Stomach (tissue), 9 donors: ENCODE data around the gene TCTN2. TPM values are rescaled to one million over a fixed set of nuclear protein-coding genes. Genes with fewer than 3 reads are reported as not detected.

Experiments
- DNase-seq, 2 donors: peaks; one replicate each; pipeline versions ENCODE4 v3.0.0 to v3.0.0-alpha.2; 2013 to 2019
- H3K27ac ChIP-seq, 5 donors: fragments of 200-600 bp in 4 of 5; sonication (generic) in 4 of 5; one replicate each; pipeline ENCODE4 v1.5.1; 2013 to 2019; ENCODE audit warnings: mild to moderate bottlenecking in 1 of 5, moderate library complexity in 1 of 5
- H3K27me3 ChIP-seq, 3 donors: fragments of 200-600 bp; sonication (generic); one replicate each; pipeline ENCODE4 v1.5.1; 2017 to 2019; ENCODE audit warnings: mixed run types in 1 of 3
- H3K36me3 ChIP-seq, 4 donors: fragments of 200-600 bp; sonication (generic); 1 replicate in 3 of 4; 2 replicates in 1 of 4; pipeline ENCODE4 v1.5.1; 2016 to 2019
- H3K4me1 ChIP-seq, 4 donors: fragments of 200-600 bp; sonication (generic); one replicate each; pipeline ENCODE4 v1.5.1; 2016 to 2019
- H3K4me3 ChIP-seq, 4 donors: fragments of 200-600 bp; sonication (generic) in 3 of 4; one replicate each; pipeline ENCODE4 v1.5.1; 2016 to 2019; ENCODE audit warnings: mild to moderate bottlenecking in 1 of 4
- H3K9me3 ChIP-seq, 4 donors: fragments of 200-600 bp; sonication (generic); one replicate each; pipeline ENCODE4 v1.5.1; 2016 to 2019
- EP300 ChIP-seq: sonication (generic); formaldehyde crosslinking; IDR thresholded peaks from one replicate; pipeline ENCODE4 v1.6.1; 2017; ENCODE audit warnings: antibody characterized with exemption
- POLR2A ChIP-seq, 4 donors: fragments of 450-650 bp; IDR thresholded peaks; one replicate each; pipeline ENCODE4 v1.6.1; 2016; ENCODE audit warnings: antibody characterized with exemption in 4 of 4, control low read depth in 2 of 4, mild to moderate bottlenecking in 1 of 4, moderate library complexity in 1 of 4
- POLR2AphosphoS5 ChIP-seq, 3 donors: sonication (generic); formaldehyde crosslinking; IDR thresholded peaks; one replicate each; pipeline ENCODE4 v1.6.1; 2016; ENCODE audit warnings: antibody characterized with exemption in 3 of 3
- WGBS, 5 donors: extraction: QIAGEN DNeasy Blood & Tissue Kit in 3 of 5; methylation state at CpG; one replicate each; pipeline versions ENCODE4 v1.1.5 to v1.1.7; 2013 to 2018; 5-methylcytosine and 5-hydroxymethylcytosine counted together
- intact Hi-C: fragments of 100-400 bp; cut with DNase I; formaldehyde crosslinking; loops from one replicate; pipeline ENCODE4 v1.15.1; 2023; ENCODE audit warnings: low total_unique reads
- polyA plus RNA-seq, 3 donors: library from polyadenylated mRNA; stranded (reverse); fragments of 200-250 nt; gene quantifications; one replicate each; pipeline ENCODE4 v1.2.3, GENCODE V29; 2013
- total RNA-seq, 5 donors: library from RNA; depleted of rRNA; stranded (reverse); fragments of >200 nt; gene quantifications; one replicate each; pipeline versions ENCODE4 v1.1.0 to v1.2.3, GENCODE V29; 2014 to 2016
- TF ChIP-seq, protein P1 (sequence below), 7 experiments: fragments of 450-650 bp in 4 of 7; fragments of 200-600 bp in 3 of 7; sonication (generic) in 3 of 7; IDR thresholded peaks; one replicate each; pipeline ENCODE4 v1.5.1; 2016 to 2019; ENCODE audit warnings: antibody characterized with exemption in 7 of 7, control low read depth in 2 of 7, mild to moderate bottlenecking in 1 of 7
- donor health status: healthy with polysubstance abuse.
- donor health status: Bipolar disorder and iron deficiency.
- donor health status: healthy.

Gene TCTN2
- total and polyA plus RNA-seq, 8 donors: 1.2 to 24.1 (median 6.0) TPM

DNA sequence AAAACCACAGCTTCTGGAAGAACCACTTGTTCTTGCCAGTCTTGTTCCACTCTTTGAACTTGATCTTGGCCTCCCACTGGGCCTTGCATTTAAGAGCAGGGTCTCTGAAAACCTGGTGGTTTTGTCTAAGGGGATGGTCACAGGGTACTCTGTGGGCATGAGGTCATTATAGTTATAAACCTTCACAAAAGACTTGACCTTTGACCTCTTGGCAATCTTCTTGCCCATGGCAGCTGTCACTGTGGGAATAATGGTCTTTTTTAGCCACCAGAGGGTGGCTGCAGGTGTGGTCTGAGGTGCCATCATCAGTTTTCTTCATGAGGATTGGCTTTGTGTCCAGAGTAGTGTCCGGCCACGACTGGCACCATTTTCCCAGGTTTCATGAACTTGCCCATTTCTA, 50.3 kb downstream of the TCTN2 start:
- H3K4me1 ChIP-seq: peaks cover 11 to 24% (median 13%) of the 10 kb centered on the region in 4 donors
- no peaks in the 10 kb centered on the region for H3K9me3 ChIP-seq
- WGBS, 5 donors: 90 to 100% (median 95%) methylated on average over 2 of the region's 2 CpGs
- DNase-seq: peak in 1 of 2 donors; percentile 20
- intact Hi-C loops: no loop called here
- H3K27ac ChIP-seq: no peak overlapping the region
- no peaks in the 10 kb centered on the region for H3K27me3 ChIP-seq
- no peak overlapping the region for H3K4me3 ChIP-seq
- H3K36me3 ChIP-seq: peaks cover 21 to 71% (median 66%) of the 10 kb centered on the region in 4 donors
- TF ChIP-seq, protein P1, sequence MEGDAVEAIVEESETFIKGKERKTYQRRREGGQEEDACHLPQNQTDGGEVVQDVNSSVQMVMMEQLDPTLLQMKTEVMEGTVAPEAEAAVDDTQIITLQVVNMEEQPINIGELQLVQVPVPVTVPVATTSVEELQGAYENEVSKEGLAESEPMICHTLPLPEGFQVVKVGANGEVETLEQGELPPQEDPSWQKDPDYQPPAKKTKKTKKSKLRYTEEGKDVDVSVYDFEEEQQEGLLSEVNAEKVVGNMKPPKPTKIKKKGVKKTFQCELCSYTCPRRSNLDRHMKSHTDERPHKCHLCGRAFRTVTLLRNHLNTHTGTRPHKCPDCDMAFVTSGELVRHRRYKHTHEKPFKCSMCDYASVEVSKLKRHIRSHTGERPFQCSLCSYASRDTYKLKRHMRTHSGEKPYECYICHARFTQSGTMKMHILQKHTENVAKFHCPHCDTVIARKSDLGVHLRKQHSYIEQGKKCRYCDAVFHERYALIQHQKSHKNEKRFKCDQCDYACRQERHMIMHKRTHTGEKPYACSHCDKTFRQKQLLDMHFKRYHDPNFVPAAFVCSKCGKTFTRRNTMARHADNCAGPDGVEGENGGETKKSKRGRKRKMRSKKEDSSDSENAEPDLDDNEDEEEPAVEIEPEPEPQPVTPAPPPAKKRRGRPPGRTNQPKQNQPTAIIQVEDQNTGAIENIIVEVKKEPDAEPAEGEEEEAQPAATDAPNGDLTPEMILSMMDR (IDR thresholded peaks at IDR 0.05): no peak
- TF ChIP-seq EP300 (no peak), POLR2AphosphoS5 (IDR thresholded peaks at IDR 0.05) (no peak), POLR2A (IDR thresholded peaks at IDR 0.05) (no peak)

DNA sequence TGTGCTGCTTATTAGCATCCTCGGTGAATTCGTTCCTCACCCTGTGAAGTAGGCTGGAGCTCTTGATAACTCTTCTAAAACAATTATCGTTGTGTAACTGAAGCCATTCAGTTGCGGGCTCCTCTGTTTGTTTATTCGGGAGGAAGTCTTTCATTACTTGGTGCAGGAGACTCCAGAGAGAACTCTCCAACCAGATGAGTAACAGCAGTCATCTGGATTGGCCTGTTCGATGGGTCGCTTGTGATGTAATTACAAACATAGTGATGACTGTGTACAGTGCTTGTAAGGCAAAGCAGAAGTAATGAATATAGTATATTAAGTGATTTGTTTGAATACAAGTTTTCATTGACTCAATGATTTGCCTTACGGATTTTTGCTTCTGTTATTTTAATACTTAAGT, 52.1 kb downstream of the TCTN2 start:
- Histone ChIP-seq H3K36me3 (peaks cover 36 to 88% (median 84%) of the 10 kb centered on the region in 4 donors), H3K27me3 (no peaks in the 10 kb centered on the region), H3K9me3 (no peaks in the 10 kb centered on the region), H3K4me1 (peaks cover 11 to 24% (median 13%) of the 10 kb centered on the region in 4 donors), H3K27ac (no peak overlapping the region), H3K4me3 (no peak overlapping the region)
- TF ChIP-seq, protein P1 (IDR thresholded peaks at IDR 0.05): no peak
- no peak for TF ChIP-seq EP300
- no peak for TF ChIP-seq POLR2AphosphoS5 (IDR thresholded peaks at IDR 0.05)
- no peak for TF ChIP-seq POLR2A (IDR thresholded peaks at IDR 0.05)
- WGBS, 5 donors: 79 to 90% (median 83%) methylated on average over 8 of the region's 8 CpGs
- DNase-seq: no peak
- intact Hi-C loops: no loop called here

DNA sequence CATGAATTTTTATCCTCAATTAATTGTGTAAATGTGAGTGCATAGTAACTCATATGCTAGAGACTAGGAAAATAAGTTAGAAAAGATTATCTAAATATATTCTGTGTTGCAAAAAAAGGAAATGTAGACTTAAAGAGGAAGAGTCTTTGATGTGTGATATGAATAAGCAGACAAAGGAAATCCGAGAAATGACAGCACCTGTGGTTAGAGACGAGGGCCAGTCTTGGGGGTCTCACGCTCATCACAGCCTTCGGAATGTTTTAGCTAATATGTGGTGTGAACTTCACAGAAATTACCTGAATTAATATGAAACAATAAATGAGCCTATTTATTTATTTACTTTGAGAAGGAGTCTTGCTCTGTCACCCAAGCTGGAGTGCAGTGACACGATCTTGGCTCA, 52.9 kb downstream of the TCTN2 start:
- WGBS, 5 donors: 72 to 87% (median 86%) methylated on average over 5 of the region's 5 CpGs
- peaks cover 38 to 96% (median 91%) of the 10 kb centered on the region in 4 donors for H3K36me3 ChIP-seq
- DNase-seq: no peak
- no peaks in the 10 kb centered on the region for H3K9me3 ChIP-seq
- peaks cover 11 to 24% (median 13%) of the 10 kb centered on the region in 4 donors for H3K4me1 ChIP-seq
- H3K4me3 ChIP-seq: no peak overlapping the region
- no peak overlapping the region for H3K27ac ChIP-seq
- intact Hi-C loops: no loop called here
- TF ChIP-seq, protein P1 (IDR thresholded peaks at IDR 0.05): no peak
- TF ChIP-seq POLR2A (IDR thresholded peaks at IDR 0.05): no peak
- TF ChIP-seq POLR2AphosphoS5 (IDR thresholded peaks at IDR 0.05): no peak
- no peak for TF ChIP-seq EP300
- H3K27me3 ChIP-seq: no peaks in the 10 kb centered on the region

DNA sequence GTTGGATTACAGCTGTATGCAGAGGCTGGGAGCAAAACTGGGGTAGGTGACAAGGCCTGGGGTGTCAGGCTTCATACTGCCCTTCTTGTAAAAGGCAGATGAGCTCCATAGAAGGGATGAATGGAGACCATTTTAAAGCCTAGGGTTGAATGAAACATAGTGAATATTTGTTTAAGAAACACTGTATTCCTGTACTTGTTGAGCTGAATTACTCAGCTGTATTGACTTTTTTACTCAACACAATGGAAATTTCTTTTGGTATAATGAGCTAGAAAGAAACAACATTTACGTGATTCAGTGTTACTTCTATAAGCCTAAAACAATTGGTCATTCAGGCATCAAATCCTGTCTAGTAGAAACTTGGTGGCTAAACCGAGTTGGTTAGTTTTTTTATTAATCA, 55.3 kb downstream of the TCTN2 start:
- DNase-seq: no peak
- no peak overlapping the region for H3K27ac ChIP-seq
- peaks cover 0 to 3% (median 0%) of the 10 kb centered on the region in 4 donors for H3K4me1 ChIP-seq
- intact Hi-C loops: no loop called here
- 57 to 70% (median 66%) methylated on average over 2 of the region's 2 CpGs for WGBS, 5 donors
- no peaks in the 10 kb centered on the region for H3K27me3 ChIP-seq
- TF ChIP-seq, protein P1 (IDR thresholded peaks at IDR 0.05): no peak
- TF ChIP-seq EP300 (no peak), POLR2A (IDR thresholded peaks at IDR 0.05) (no peak), POLR2AphosphoS5 (IDR thresholded peaks at IDR 0.05) (no peak)
- no peak overlapping the region for H3K4me3 ChIP-seq
- peaks cover 42 to 100% (median 99%) of the 10 kb centered on the region in 4 donors for H3K36me3 ChIP-seq
- H3K9me3 ChIP-seq: no peaks in the 10 kb centered on the region
